ENCODE data around the gene DACT2. TPM values are rescaled to one million over a fixed set of nuclear protein-coding genes. Genes with fewer than 3 reads are reported as not detected.

The DACT2 gene
- total RNA-seq, 1 experiment from 2014 or later, result 21.1 TPM

DNA sequence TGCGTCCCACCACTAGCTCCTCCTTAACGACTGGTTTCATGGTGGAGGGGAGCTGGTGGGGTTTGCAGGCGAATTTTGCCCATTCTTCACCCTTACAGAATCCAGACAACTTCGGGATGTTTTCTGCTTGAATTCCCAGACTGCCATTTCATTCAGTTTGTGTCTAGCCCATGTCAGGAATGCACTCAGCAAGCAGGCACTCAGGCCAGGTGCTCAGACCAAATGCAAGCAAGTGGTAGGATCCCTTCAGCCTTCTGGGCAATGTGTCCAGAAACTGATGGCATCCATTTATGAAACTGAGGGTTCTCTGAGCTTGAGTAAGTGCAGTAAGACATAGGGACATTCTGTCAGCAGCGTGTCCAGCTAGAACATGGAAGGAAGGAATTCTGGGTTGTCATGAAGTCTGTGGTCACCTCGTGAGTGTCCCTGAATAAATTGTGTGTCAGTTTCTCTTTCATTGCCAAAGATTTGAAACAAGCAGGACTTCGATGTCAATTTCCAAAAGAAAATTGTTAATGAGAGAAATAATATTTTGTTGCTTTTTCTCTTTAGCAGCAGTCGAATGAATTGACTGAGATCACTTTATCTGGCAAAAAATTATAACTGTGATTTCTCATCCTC lies 21.8 kb upstream of the DACT2 start:
- Mint-ChIP-seq H3K9me3 (ENCODE audit: unreplicated experiment) (no peaks in the 10 kb centered on the region), H3K36me3 (ENCODE audit: insufficient read depth, unreplicated experiment) (no peaks in the 10 kb centered on the region), H3K4me3 (ENCODE audit: unreplicated experiment) (no peak overlapping the region), H3K27ac (ENCODE audit: unreplicated experiment) (no peak overlapping the region), H3K4me1 (ENCODE audit: low read depth, unreplicated experiment) (peaks cover 11% of the 10 kb centered on the region), H3K27me3 (ENCODE audit: insufficient read depth, unreplicated experiment) (no peaks in the 10 kb centered on the region)
- intact Hi-C loops (cut with micrococcal nuclease; ENCODE audit: unreplicated experiment), result no loop called here
- no peaks in the 10 kb centered on the region for H3K36me3 ChIP-seq (ENCODE audit: control insufficient read depth, insufficient read depth, low read length)
- ChIA-PET POLR2A (interaction anchor here (0.5 kb wide), 1 partner anchor 52 kb away, joined by 4 read pairs; no protein-coding TSS in a partner anchor), CTCF (no interaction called here)
- H3K4me1 ChIP-seq, result peaks cover 14% of the 10 kb centered on the region; the same call in 1 of the 2 replicates
- BruUV-seq (replicated peaks), result no TSS peak
- no peak for DNase-seq
- H3K4me3 ChIP-seq (ENCODE audit: low read depth, low read length), result no peak overlapping the region
- TF ChIP-seq CTCF (IDR thresholded peaks at IDR 0.05; ENCODE audit: insufficient read depth in 1 of 2, low read depth in 1 of 2, low read length in 1 of 2, severe bottlenecking in 1 of 2, unreplicated experiment in 1 of 2), result no peak
- no peaks in the 10 kb centered on the region for H3K27me3 ChIP-seq (replicated peaks; ENCODE audit: control insufficient read depth, insufficient read depth, low read length)
- H3K9me3 ChIP-seq, result no peaks in the 10 kb centered on the region

- CTCF ChIA-PET, result no interaction called here
- Mint-ChIP-seq H3K4me3 (ENCODE audit: unreplicated experiment) (no peak overlapping the region), H3K36me3 (ENCODE audit: insufficient read depth, unreplicated experiment) (no peaks in the 10 kb centered on the region), H3K9me3 (ENCODE audit: unreplicated experiment) (no peaks in the 10 kb centered on the region), H3K27ac (ENCODE audit: unreplicated experiment) (no peak overlapping the region), H3K4me1 (ENCODE audit: low read depth, unreplicated experiment) (peaks cover 11% of the 10 kb centered on the region), H3K27me3 (ENCODE audit: insufficient read depth, unreplicated experiment) (no peaks in the 10 kb centered on the region)
- Histone ChIP-seq H3K36me3 (ENCODE audit: control insufficient read depth, insufficient read depth, low read length) (no peaks in the 10 kb centered on the region), H3K4me3 (ENCODE audit: low read depth, low read length) (no peak overlapping the region), H3K9me3 (no peaks in the 10 kb centered on the region), H3K27me3 (replicated peaks; ENCODE audit: control insufficient read depth, insufficient read depth, low read length) (no peaks in the 10 kb centered on the region), H3K4me1 (peaks cover 14% of the 10 kb centered on the region; the same call in 1 of the 2 replicates)
- no peak for TF ChIP-seq CTCF (IDR thresholded peaks at IDR 0.05; ENCODE audit: insufficient read depth in 1 of 2, low read depth in 1 of 2, low read length in 1 of 2, severe bottlenecking in 1 of 2, unreplicated experiment in 1 of 2)
- DNase-seq, result no peak
- intact Hi-C loops (cut with micrococcal nuclease; ENCODE audit: unreplicated experiment), result no loop called here
- POLR2A ChIA-PET, result interaction anchor here (0.5 kb wide), 1 partner anchor 53 kb away, joined by 4 read pairs; no protein-coding TSS in a partner anchor
- no TSS peak for BruUV-seq (replicated peaks)
Observed at GRCh38 chr6:168340819-168341218, 21.2 kb upstream of the DACT2 start.

GRCh38 chr6:168338777-168339176 lies 19.2 kb upstream of the DACT2 start:
- Mint-ChIP-seq H3K4me1 (ENCODE audit: low read depth, unreplicated experiment) (peaks cover 14% of the 10 kb centered on the region), H3K27me3 (ENCODE audit: insufficient read depth, unreplicated experiment) (no peaks in the 10 kb centered on the region), H3K27ac (ENCODE audit: unreplicated experiment) (no peak overlapping the region), H3K4me3 (ENCODE audit: unreplicated experiment) (no peak overlapping the region), H3K36me3 (ENCODE audit: insufficient read depth, unreplicated experiment) (no peaks in the 10 kb centered on the region), H3K9me3 (ENCODE audit: unreplicated experiment) (no peaks in the 10 kb centered on the region)
- no peak for DNase-seq
- H3K36me3 ChIP-seq (ENCODE audit: control insufficient read depth, insufficient read depth, low read length), result no peaks in the 10 kb centered on the region
- no peaks in the 10 kb centered on the region for H3K9me3 ChIP-seq
- no peak for TF ChIP-seq CTCF (IDR thresholded peaks at IDR 0.05; ENCODE audit: insufficient read depth in 1 of 2, low read depth in 1 of 2, low read length in 1 of 2, severe bottlenecking in 1 of 2, unreplicated experiment in 1 of 2)
- no peak overlapping the region for H3K4me3 ChIP-seq (ENCODE audit: low read depth, low read length)
- POLR2A ChIA-PET, result no interaction called here
- intact Hi-C loops (cut with micrococcal nuclease; ENCODE audit: unreplicated experiment), result no loop called here
- CTCF ChIA-PET, result no interaction called here
- peaks cover 16% of the 10 kb centered on the region for H3K4me1 ChIP-seq
- no peaks in the 10 kb centered on the region for H3K27me3 ChIP-seq (replicated peaks; ENCODE audit: control insufficient read depth, insufficient read depth, low read length)
- no TSS peak for BruUV-seq (replicated peaks)

All from Caco-2 (cell line).